GM19240 (cell line): ENCODE data around the gene ACP3.

Experiments used
- DNase-seq: peaks from one replicate; pipeline ENCODE4 v3.0.0; 2011; ENCODE audit warnings: low spot score; ENCODE audit not compliant: insufficient read length

ACP3 gene

DNA sequence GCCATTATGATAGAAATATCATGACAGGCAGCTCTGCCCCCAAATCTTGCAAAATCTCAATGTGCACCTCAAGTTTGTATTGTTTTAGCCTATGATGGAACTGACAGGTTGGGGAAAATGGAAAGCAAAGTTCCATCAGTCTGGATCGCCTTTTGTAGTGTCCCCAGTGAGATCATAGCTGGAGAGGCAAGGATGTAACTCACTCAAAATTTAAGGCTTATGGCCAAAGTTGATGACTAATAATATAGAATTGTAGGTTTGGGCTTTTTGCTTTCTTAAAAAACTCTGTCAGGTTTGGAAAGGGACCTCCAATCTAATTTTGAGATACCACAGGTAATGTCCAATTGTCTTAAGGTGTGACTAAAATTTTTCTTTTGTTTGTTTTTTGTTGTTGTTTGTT, 1.4 kb upstream of the ACP3 start:
- no peak for DNase-seq

DNA sequence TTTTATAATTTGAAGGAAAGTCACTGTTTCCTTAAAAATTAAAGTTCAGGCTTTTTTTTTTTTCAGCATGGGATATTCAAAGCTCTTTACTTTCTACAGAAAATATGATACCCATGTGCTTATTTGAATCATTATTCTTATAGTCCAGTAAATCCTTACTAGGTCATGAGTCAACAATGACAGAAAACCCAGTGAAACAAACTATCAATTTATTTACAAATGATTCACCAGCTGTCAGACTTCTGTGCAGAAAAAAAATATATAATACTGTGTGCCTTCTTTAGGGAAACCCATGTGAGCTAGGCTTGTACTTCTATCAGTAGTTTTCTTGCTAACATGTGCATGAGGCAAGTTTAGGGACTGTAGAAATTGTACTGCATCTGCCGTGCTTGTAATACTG, 1.2 kb downstream of the ACP3 start:
- no peak for DNase-seq

DNA sequence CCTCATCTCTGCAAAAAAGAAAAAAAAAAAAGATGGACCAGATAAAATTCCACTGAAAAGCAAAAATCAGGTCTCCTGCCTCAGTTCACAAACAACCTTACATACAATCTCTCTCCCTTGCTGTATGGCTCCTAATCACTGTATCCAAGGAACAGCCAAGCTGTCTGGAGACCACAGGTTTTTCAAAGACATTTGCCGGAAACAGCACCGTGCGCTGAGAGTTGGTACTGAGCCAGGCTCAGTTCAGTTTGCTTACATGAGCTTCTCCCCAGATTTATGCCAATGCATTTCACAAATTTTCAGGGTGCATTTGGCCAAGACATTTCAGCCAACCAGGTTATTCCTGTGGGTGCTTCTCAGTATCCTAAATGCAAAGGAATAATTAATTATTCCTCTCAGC, 4.1 kb downstream of the ACP3 start:
- no peak for DNase-seq

DNA sequence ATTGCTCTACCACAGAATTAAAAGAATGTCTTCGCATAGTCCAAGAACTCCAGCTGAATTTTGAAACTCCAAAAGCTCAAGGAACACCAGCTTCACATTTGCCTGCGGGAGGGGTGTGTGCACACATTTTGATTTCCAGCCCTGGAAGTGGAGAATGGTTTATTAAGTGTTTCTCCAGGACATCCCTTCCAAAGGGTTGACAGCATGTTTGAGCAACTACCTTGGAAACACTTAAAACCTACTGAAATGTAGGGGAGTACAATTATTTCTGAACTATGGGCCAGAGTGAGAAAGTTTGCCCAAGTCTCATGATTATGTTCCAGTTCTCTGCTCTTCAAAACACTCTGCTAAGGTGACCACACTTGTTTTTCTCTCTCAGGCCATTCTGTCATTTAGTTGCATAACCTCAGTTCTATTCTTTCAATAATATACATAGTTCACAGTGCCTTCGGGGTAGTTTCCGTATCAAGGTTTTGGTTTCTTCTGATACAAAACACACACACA, 7.9 kb downstream of the ACP3 start:
- DNase-seq = no peak

DNA sequence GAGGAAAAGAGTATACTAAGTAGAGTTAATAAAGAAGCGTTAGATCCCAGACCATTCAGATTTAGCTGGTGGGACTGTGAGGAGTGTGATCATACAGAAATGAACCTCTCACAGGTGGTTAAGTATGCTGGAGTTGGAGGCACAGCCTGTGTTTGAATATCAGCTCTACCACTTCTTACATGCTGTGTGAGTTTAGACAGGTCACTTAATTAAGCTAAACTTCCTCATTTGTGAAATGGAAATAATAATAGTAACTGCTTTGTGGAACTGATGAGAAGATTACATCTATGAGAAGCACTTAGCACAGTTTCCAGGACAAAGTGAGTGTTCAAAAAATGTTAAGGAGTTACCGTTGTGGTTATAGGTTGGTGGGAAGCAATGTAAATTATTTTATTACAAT, 8.4 kb downstream of the ACP3 start:
- DNase-seq = no peak

DNA sequence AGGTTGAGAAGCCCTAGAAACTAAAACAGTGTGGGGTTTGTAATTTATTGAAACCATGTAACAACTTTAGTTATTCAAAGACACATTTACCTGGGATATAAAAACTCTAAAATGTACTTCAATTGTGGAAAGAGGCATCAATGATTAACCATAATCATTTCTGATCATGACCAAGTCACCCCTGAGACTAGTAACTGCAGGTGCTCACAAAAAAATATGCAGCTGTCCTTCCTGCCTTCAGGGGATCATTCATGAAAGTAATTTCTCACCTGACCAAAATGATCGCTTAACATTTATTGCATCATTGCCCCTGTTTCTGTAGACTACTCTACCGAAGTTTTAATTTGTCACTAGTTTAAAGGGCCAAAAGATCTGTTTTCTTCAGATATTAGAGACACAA, 9.0 kb downstream of the ACP3 start:
- no peak for DNase-seq

DNA sequence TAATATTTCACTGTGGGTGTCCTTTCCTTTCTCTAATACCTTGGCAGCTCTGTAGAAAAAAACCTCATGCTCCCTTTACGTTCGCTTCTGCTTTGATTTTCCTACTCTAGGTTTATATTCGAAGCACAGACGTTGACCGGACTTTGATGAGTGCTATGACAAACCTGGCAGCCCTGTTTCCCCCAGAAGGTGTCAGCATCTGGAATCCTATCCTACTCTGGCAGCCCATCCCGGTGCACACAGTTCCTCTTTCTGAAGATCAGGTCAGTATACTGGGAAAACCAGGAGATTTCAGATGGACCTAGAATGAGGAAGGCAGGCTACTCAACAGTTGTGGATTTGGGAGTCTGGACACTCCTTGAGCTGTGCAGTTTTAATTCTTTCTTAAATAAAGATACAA, 14.9 kb downstream of the ACP3 start:
- DNase-seq = no peak

DNA sequence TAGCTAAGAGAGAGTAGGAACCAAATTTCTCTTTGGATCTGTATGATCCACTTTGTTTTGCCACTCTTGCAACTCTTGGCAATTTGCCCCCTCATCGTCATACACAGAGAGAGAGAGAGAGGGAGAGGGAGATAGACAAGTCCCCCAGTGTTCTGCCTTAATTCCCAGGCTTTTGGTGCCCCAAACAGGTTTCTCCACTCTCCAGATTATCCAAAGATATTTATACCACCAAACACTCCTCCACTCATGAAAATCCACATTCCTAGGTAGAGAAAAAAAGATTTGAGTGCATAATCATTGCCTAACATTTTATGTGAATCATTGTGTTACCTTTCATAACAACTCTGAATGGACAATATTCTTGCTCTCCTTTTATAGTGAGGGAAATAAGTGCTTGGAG, 15.3 kb downstream of the ACP3 start:
- no peak for DNase-seq

DNA sequence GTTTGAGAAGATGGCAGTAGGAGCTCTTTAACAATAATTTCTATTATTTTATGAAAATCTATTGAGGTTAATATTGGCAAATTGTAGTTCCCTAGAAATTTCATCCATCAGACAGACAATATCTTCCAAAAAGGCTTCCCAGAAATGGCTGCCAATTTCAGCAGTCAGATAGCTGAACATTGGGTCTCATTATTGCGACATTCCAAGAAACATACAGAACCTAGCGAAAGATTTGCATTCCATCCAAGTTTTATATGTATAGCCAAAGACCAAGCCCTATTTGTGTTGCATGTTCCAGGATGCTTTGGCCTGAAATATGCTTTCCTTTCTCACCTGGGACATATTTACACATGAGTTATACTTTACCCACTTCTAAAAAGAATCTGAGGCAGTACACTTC, 24.5 kb downstream of the ACP3 start:
- DNase-seq = no peak

DNA sequence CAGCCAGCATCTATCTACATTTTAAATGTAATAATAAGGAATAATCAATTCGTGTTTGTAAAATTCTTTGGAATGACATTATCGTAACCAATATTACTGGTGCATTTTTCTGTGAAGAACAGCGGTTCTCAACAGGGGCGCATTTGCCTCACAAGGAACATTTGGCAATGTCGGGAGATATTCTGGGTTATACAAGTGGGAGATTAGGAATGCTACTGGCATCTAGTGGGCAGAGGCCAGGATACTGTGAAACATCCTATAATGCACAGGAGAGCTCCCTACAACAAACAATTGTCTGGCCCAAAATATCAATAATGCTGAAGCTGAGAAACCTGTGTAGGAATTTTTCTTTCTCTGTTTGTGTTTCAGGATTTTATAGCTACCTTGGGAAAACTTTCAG, 25.0 kb downstream of the ACP3 start:
- DNase-seq = no peak

DNA sequence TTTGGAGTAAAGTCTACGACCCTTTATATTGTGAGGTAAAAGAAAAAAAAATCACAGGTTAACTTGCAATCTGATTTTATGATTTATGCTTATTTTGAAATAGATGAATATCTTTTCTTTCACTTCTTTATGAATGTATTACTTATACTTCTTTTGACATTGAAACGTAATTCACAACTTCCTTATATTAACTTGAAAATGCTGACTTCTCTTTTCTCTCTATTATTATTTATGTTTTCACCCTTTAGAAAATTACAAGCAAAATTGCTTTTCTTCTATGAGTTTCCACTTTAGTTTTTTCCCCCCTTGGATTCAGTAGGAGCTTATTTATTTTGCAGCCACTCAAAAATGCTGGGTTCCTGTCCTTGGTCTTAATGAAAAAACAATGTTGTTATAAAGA, 25.4 kb downstream of the ACP3 start:
- no peak for DNase-seq

DNA sequence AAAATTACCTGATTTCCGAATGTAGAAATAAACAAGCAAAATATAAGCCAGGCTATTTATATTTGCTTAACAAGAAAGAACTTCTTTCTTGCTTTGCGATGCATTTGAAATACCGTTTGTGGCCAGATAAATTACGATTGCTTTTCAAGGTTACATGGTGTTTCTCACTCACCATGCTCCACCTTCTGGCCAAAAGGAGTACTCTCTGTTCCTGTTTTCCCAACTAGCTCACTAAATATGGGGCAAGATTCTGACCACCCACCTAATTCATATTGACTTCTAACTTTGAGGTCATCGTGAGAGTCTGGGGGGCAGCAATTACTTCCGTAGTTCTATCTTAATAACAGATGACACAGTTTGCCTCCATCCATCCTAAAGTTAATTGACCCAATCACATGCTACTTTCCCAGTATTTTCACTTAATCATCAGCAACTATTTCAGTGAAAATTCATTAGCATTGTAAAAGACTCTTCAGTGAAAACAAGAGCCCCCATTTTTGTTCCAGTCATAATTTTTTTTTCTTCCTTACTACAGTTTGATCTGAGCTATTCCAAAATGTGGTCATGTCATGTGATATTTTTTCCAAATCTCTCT, 25.9 kb downstream of the ACP3 start:
- no peak for DNase-seq

DNA sequence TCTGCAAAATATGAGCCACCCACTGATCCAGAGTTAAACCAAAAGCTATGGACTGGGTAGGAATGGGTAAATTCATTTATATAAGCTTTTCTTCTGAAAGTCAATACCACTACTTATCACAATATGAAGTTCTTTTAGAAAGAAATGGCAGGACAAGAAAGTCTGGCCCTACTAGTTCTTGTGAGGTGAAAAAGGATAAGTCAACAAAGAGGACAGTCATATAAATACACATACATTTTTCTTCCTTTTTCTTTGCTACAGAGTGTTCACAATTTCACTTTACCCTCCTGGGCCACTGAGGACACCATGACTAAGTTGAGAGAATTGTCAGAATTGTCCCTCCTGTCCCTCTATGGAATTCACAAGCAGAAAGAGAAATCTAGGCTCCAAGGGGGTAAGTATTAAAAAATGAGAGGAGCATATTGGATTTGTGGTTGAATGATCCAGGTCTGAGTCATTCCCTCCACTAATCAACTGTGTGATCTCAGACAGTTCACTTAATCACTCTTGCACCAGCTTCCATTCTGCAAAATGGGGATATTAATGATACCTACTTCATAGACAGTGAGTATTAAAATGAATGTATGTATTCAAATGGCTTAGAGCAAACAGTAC, 27.6 kb downstream of the ACP3 start:
- DNase-seq = no peak

DNA sequence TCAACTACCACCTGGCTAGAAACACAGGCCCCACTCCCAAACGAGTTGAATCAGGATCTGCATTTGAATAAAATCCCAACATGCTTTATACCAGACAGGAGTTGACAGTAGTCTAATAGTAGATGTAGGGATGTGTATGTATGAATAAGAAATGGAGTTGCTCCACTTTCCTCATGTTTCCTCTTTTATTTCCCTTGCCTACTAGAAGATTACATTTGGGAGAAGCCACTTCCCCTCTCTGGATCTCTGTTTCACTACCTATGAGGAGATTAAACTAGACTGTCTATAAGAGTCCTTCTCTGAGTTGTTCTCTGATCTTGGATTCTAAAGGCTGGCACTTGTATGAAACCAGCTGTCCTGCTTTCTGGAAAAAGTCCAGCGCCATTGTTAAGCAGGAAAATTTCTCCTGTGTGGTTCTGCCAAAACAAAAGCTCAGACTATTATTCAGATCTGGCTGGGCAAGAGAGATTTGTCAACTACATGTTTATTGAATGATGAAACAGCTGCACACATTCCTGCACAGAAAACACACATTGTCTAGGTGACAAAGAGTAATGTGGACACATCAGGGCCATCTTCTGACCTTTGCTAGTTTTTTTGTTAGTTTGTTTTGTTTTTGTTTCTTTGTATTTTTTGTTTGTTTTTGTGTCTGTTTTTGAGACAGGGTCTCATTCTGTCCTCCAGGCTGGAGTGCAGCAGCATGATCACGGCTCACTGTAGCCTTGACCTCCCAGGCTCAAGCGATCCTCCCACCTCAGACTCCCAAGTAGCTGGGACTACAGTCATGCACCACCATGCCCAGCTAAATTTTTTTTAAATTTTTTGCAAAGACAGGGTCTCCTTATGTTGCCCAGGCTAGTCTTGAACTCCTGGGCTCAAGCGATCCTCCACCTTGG, 29.9 kb downstream of the ACP3 start:
- no peak for DNase-seq

DNA sequence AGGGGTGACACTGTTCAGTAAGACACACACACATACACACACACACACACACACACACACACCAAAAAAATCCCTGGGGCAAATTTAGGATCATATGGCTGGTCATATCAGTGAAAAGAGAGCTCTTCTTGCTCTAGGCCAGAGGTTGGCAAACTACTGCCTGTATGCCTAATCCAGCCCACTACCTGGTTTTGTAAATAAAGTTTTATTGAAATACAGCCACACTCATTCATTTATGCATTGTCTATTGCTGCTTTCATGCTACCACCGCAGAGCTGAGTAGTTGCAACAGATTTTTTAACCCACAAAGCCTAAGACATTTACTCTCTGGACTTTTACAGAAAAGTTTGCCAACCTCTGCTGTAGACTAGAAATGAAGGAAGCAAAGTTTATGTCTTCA, 30.6 kb downstream of the ACP3 start:
- no peak for DNase-seq

DNA sequence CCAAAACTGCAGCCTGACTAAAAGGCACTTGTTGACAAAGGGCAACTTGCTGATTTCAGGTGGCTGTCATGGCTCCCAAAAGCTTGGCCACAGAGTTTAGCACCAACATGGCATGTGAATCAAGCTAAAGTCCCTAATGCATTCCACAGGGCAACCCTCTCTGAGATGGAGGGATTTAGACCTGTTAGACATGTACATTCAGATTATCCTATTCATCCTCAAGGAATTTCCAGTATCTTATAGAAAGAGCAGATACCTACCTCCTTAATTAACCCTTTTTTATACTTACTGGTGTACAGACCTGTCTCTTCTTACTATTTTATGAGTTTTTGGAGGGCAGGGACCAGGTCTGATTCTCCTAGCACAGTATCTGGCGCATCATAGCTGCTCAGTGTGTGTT, 31.3 kb downstream of the ACP3 start:
- no peak for DNase-seq

DNA sequence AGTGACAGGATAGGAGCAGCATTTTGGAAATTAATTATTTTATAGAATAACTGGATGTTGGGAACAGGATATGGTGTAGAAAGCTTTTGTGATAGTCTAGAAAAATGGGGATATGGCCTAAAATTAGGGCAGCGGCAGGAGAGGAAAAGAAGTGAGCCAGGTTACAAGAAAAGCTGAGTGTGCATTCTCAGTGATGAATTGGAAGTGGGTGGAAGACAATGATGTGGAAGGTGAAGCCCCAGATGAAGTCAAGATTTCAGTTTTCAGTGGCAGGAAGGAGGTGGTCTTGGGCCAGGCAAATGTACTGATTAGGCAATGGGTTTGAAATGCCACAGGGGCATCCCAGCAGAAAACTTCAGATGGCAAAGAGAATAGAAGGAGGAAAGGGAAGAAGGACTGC, 33.6 kb downstream of the ACP3 start:
- DNase-seq = no peak

DNA sequence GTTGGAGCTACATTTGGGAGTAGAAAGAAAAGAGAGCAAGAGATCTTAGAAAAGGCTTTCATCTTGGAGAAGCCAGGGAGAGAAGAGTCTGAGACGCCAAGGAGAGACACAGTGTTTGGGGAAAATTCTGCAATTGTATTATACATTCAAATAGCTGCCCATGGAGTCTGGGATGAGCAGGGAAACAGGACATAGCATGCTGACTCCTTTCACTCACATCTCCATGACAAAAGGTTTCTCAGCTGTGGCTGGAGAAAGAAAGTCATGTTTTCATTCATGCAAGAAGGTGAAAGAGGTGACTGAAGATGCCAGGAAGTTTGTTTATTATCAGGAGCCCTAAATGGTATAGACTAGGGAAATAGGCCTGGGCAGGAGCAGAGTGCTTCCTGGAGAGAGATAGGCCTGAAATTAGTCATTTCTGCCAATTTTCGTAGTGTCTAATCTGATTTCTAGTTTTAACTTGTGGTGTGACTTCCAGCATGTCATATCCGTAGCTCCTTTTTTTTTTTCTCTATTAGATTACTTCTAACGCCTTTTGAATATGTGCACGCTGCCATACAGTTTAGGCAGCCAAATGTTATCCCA, 34.1 kb downstream of the ACP3 start:
- DNase-seq = no peak

DNA sequence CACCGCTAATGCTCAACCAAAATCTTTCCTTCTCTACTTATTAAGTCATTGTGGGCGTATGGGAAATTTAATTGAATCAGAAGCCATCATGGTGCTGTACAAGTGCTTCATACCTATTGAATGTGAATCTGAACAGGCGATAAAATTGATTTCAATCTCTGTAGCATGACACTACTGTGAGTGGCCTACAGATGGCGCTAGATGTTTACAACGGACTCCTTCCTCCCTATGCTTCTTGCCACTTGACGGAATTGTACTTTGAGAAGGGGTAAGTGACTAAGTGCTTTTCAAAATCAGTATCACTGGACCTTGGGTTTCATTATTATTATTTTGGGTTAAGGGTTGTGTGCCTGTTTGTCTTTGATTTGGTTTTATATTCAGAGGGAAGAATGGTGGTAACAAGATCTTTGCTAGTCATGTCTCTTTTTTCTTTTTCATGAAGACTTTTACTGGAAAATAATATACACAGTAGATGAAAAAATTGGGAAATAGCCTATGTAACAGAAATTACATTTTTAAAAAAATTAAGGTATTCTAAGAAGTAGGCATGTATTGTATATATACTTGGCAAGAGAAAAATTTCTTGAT, 35.4 kb downstream of the ACP3 start:
- peak; percentile 31 for DNase-seq

DNA sequence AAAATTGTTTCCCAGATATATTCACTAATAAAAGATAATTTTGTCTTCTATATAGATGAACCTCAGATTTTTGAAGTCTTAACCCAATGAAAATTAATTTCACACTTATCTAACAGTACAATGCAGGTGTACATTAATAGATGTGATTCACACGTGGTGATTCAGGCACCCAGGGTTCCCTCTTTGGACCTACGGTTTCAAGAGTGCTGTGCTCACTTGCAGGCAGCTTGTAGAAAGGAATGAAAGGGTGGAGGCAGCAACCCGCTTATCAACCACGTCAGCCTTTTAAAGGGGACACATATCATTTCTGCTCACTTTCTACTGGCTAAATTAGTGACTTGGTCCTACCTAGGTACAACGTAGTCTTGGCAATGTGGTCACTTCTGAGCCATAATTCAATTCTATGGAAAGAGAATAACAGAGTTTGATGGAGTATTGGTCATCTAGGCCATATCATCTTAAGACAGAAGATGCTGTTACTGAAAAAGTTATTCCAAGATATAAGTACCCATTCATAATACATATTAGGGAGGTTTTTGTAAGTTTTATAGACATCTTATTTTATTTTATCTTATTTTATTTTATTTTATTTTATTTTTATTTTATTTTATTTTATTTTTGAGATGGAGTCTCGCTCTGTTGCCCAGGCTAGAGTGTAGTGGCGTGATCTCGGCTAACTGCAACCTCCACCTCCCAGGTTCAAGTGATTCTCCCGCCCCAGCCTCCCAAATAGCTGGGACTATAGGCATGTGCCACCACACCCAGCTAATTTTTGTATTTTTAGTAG, 37.9 kb downstream of the ACP3 start:
- no peak for DNase-seq

DNA sequence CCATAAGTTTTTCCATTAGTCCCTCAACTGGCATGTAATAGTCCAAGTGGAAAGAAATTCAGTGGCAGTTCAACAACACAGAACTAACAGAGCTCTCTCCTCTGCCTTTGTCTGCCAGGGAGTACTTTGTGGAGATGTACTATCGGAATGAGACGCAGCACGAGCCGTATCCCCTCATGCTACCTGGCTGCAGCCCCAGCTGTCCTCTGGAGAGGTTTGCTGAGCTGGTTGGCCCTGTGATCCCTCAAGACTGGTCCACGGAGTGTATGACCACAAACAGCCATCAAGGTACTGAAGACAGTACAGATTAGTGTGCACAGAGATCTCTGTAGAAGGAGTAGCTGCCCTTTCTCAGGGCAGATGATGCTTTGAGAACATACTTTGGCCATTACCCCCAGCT, 39.4 kb downstream of the ACP3 start:
- DNase-seq = no peak
